ENCODE data around the gene UTP18. TPM values are rescaled to one million over a fixed set of nuclear protein-coding genes. Genes with fewer than 3 reads are reported as not detected.

Gene UTP18
- total and polyA plus RNA-seq, 9 of the 15 experiments (the other 6 are each of a cell fraction or from before 2014, with no cell fraction given): 31.1 to 99.2 (median 66.7) TPM

GRCh38 chr17:51322390-51323029 is 62.2 kb downstream of the UTP18 start (continued):
- TF ChIP-seq CHAMP1 (IDR thresholded peaks at IDR 0.05) (no peak), CUX1 (CRISPR knock-in tag; IDR thresholded peaks at IDR 0.05) (no peak), PHB2 (IDR thresholded peaks at IDR 0.05; ENCODE audit: low read depth) (no peak), SMC3 (conservative IDR thresholded peaks at IDR 0.05; ENCODE audit: insufficient read depth, low read depth, low read length) (peak; percentile 69), ZBTB7A (IDR thresholded peaks at IDR 0.05; ENCODE audit: borderline replicate concordance, control insufficient read depth, low read depth, low read length) (no peak), TAF15 (IDR thresholded peaks at IDR 0.05; ENCODE audit: low read depth, low read length) (no peak), CREBBP (IDR thresholded peaks at IDR 0.05; ENCODE audit: low read depth, low read length) (no peak), ZNF707 (CRISPR knock-in tag; conservative IDR thresholded peaks at IDR 0.05) (no peak), REST (IDR thresholded peaks at IDR 0.05; ENCODE audit: borderline replicate concordance) (peak; percentile 76), REST (CRISPR knock-in tag; IDR thresholded peaks at IDR 0.05; ENCODE audit: low read depth) (no peak)
